ENCODE results near the gene PRKAG1.

GRCh38 chr12:48956279-48957140 is 62.1 kb downstream of the PRKAG1 start:
- TF ChIP-seq CTCF (IDR thresholded peaks at IDR 0.05) (no peak), POLR2AphosphoS5 (IDR thresholded peaks at IDR 0.05) (peak; percentile 91)
